ENCODE results near the gene NFYC.

The NFYC gene

DNA sequence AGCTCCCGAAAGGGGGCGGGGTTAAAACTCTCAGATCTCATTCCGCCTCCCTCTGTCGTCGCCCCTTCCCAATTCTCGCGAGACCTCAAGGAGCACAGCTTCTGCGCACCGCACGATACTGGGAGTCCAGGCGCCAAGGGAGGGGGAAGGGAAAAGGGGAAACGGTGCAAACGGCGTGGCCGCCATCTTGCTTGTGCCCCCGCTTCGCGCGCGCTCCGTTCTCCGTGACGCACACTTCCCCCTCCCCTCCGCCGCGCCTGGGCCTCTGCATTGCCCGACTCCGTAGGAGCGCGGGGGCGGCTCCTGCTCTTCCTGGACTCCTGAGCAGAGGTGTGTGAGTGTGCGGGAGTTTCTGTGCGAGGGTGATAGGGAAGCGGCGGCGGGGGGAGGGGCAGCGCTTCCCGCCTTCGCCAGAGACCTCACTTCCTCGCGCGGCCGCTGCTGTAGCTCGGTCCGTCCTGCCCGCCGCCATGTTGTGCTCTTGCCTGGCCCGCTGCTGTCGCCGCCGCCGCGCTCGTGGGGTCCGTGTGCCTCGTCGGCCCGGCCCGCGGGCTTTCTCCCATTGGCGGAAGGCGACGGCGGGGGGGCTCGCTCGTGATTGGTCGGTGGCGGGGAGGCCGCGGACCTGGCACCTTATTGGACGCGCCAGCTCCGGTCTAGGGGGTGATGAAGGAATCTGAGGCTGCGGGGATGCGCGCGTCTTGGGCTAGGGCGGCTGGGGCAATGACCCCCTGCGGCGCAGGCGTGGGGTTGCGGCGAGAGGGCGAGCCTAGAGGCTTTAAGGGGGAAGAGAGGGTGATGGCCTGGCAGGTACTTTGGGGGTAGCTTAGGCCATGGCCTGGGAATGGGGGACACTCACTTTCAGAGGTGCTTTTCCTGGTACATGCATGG is at the start of gene NFYC:
TSS of gene NFYC (plus strand) at position 167 of the 891 bp plus-strand sequence. CDS start 47,140 bp downstream, outside the sequence.
- peak; percentile 94 for DNase-seq (ENCODE audit: low spot score)
- TF ChIP-seq, protein P1, sequence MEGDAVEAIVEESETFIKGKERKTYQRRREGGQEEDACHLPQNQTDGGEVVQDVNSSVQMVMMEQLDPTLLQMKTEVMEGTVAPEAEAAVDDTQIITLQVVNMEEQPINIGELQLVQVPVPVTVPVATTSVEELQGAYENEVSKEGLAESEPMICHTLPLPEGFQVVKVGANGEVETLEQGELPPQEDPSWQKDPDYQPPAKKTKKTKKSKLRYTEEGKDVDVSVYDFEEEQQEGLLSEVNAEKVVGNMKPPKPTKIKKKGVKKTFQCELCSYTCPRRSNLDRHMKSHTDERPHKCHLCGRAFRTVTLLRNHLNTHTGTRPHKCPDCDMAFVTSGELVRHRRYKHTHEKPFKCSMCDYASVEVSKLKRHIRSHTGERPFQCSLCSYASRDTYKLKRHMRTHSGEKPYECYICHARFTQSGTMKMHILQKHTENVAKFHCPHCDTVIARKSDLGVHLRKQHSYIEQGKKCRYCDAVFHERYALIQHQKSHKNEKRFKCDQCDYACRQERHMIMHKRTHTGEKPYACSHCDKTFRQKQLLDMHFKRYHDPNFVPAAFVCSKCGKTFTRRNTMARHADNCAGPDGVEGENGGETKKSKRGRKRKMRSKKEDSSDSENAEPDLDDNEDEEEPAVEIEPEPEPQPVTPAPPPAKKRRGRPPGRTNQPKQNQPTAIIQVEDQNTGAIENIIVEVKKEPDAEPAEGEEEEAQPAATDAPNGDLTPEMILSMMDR (IDR thresholded peaks at IDR 0.05; ENCODE audit: extremely low read depth, missing control alignments), result no peak

DNA sequence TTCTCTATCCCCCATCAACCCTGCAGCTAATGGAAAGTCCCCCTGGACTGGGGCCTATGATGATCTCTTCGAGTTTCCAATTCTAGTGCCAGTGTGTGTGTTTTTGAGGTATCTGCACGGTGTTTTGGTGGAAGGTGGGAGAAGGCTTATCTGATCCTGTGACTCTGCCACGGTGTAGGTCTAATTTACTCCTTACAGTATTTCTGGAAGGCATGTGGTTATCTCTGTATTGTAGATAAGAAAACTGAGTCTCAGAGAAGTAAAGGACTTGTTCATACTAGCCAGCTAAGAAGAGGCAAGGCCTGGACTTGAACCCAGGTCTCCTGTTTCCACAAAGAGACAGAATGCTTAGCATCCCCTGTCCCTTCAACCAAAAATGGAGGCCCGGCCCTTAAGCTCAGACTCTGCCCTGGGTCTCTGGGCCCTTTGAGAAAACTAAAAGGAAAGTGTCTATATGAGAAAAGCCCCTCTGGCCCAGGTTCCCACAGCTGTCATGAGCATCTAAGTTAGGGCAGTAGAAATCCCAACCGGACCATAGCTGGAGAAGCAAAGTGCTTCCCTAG is 46.3 kb upstream of the NFYC start:
- TF ChIP-seq, protein P1 (IDR thresholded peaks at IDR 0.05; ENCODE audit: extremely low read depth, missing control alignments), result no peak
- no peak for DNase-seq (ENCODE audit: low spot score)

DNA sequence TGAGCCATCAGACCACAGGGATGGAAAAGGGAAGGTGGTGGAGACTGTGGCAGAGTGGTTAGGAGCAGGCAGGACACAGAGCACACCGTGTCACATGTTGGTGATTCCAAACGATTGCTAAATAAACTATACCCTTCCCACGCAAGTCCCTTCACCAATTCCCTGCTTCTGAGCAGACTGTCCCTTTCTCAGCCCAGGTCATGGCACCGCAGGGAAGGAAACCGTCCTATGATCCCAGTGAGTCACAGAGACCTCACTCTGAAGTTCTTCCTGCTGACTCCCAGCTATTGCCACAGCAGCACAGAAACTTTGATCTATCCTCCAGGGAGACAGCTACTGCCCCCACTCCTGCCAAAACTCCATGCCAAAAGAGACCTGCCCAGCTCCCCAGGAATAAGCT is 45.2 kb upstream of the NFYC start:
- TF ChIP-seq, protein P1 (IDR thresholded peaks at IDR 0.05; ENCODE audit: extremely low read depth, missing control alignments), result no peak
- no peak for DNase-seq (ENCODE audit: low spot score)

DNA sequence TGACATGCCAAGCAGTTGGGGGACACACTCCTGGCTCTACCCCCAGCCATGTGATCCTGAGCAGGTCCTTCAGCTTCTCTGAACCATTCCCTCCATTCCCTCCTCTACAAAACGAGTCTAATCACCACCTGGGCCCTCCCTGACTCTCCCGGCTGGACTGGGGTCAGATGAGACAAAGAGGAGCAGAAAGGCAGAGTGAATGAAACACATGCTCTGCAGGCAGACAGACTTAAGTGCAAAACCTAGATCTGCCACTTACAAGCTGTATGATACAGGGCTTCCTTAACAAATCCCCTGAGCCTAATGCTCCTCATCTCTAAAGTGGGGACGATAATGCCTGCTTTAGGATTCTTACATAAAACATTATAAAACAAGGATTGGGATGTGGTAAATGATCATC is 43.3 kb upstream of the NFYC start:
- TF ChIP-seq, protein P1 (IDR thresholded peaks at IDR 0.05; ENCODE audit: extremely low read depth, missing control alignments), result no peak
- no peak for DNase-seq (ENCODE audit: low spot score)

DNA sequence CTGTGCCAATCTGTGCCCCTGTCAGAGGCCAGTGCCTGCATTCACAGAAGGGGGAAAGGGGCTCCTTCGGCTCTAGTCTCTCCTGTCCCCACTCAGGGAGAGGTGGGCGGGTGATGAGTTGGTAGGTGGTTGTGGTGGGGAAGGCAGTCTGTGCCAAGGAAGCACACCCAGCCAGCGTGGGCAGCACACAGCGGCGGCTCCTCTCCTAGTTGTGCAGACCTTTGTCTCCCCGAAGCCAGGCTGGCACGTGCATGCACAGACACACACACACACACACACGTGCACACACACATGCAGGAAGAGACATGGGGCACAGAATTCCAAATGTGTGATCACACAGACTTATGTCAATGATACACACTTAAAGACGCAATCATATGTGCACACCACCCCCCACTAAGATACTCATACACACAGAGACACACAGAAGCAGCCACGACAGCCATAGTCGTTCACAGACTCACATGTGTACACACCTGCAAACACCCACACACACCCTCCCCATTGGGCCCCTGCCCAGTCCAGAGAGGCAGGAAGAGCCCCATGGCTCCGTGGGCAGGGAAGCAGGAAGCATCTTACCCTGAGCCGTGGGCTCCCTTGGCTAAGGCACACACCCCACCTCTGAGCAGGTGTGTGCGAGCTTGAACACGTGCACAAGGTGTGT is 42.4 kb upstream of the NFYC start:
- DNase-seq (ENCODE audit: low spot score), result no peak
- TF ChIP-seq, protein P1 (IDR thresholded peaks at IDR 0.05; ENCODE audit: extremely low read depth, missing control alignments), result no peak

DNA sequence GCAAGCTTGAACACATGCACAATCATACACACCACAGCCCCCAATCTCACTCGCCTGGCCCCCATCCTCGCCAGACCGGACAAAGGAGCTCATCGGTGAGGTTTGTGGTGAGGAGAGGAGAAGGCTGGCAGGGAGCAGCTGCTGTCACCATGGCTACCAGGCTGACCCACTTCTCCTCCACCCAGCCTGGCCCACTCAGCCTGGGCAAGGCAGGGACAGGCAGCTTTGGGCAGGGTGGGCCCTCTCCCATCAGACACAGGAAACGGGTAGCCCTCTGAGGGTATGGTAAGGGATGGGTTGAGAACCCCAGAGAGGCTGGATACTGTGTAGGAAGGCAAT is 41.9 kb upstream of the NFYC start:
- no peak for DNase-seq (ENCODE audit: low spot score)
- TF ChIP-seq, protein P1 (IDR thresholded peaks at IDR 0.05; ENCODE audit: extremely low read depth, missing control alignments), result no peak

DNA sequence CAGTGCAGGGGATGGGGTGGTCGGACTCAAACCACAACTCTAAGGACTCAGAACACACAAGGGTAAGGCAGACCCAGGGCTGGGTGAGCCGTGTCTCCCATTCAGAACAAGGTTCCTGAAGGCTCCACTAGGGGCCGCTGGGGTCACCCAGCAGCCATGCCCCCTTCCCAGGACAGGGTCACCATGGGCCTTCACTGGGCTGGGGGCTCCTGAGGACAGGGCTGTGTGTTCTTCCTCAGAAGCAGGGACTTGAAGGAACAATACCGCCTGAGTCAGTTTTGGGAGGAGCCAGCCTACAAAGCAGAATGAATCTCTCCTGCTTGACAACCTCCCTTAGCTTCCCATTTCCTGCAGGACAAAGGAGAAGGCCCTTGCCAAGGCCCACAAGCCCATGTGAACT is 41.4 kb upstream of the NFYC start:
- TF ChIP-seq, protein P1 (IDR thresholded peaks at IDR 0.05; ENCODE audit: extremely low read depth, missing control alignments), result peak; percentile 25
- peak; percentile 58 for DNase-seq (ENCODE audit: low spot score)

Data from GM20000 (cell line).